T-helper 1 cell (primary cell): Measurements from ENCODE around the gene ATP5ME.
A peak's percentile ranks its signal among the peaks of the same experiment; 100 is the strongest.
"Not testable (repeated sequence)": the region's sequence is repeated elsewhere in the genome, so short reads cannot be mapped to it uniquely, and the experiment has no call there.

Experiments
- DNase-seq, 5 donors: peaks; one replicate each; pipeline ENCODE4 v3.0.0-alpha.2; 2012 to 2020
- total RNA-seq, 4 donors: gene quantifications; one replicate each; lab custom pipeline; 2026; lab: John Stamatoyannopoulos, UW

The ATP5ME gene, protein sequence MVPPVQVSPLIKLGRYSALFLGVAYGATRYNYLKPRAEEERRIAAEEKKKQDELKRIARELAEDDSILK
- 21.5 to 29.9 (median 25.9) reads per million in 4 donors for total RNA-seq

DNA sequence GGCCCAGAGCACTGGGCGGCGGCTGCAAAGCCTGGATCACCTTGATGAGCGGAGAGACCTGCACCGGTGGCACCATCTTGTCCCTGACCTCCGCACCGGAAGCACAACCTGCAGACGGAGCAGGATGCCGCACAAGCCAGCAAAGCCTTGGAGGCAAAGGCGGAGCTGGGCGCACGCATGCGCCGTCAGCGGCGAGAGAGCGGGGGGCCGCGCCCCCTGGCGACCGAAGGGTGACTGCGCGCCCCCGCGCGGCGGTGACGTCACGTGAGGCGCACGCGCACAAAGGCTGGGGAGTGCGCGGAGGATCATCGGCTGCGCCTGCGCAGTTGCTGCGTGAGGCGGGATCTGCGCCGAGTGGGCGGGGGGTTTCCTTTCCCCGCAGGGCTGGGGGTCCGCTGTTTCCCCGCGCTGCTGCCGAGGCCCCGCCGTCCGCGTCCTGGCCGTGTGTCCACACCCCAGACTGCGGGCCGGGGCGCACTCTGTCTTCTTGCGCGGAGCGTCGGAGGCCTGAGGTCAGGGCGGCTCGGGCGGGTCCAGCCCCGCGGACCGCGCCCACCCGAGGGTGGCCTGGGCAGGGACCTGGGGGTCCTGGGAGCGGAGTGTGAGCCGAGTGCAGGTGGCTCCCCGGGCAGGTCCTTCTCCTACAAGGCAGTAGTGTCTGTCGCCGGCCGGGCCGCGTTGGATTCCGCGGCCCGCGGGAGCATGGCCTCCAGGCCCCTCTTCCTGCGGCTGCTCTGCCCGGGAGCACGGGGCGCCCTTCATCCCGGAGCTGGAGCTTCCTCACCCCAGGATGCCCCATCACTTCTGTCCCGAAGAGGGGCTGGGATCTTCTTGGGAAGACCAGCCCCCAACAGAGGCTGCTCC is at the start of gene ATP5ME, which contains the start of gene MYL5:
Gene ATP5ME (minus strand): TSS at position 105 of the 864 bp plus-strand sequence. CDS start 29 bp downstream, at position 76.
Gene MYL5 (plus strand): TSS at position 371 of the 864 bp plus-strand sequence. CDS start 3,485 bp downstream, outside the sequence.
- DNase-seq, result peak; percentile 97 to 98 (median 97)

DNA sequence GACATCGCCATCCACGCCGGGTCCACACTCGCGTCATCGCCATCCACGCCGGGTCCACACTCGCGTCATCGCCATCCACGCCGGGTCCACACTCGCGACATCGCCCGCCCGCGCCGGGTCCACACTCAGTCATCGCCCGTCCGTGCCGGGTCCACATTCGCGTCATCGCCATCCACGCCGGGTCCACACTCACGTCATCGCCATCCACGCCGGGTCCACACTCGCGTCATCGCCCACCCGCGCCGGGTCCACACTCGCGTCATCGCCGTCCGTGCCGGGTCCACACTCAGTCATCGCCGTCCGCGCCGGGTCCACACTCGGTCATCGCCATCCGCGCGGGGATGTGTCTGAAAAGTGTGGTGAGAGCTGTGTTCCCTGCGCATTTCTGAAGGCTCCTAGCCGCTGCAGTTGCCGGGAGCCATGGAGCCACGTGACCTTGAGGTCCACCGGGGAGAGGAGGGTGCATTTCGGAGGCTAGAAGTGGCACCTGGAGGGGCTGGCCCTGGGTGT is 48.8 kb upstream of the ATP5ME start:
- DNase-seq, result no peak

- no peak for DNase-seq
These were observed 48.2 kb upstream of the ATP5ME start for GRCh38 chr4:722169-722725.

DNA sequence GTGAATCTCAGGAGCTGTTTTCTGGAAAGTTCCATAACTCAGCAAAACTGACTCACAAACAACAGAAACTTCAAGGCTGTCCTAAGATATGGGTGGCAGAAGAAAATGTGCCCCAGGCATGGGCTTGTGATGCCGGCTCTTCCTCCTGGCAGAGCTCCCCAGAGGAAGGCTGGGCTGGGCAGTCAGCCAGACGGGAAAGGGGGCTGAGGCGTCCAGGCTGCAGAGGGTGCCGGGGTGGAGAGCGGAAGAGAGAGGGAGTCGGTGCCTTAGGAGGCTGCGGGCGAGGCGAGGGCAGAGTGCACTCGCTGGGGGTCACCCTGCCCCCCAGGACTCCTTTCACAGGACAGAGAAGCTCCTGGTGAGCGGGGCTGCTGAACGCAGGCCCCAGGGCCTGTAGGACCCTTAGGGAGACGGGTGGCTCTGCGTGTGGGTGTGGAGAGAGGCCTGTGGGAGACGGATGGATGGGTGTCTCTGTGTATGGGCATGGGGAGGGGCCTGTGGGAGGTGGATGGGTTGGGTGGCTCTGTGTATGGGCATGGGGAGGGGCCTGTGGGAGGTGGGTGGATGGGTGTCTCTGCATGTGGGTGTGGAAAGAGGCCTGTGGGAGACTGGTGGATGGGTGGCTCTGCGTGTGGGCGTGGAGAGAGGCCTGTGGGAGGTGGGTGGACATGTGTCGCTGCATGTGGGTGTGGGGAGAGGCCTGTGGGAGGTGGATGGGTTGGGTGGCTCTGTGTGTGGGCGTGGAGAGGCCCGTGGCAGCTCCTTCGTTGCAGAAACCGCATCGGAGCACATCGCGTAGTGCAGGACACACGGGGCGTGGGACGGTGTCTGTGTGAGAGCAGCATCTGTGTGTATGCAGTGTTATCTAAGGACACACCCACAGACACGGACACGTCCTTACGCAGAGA is 47.4 kb upstream of the ATP5ME start:
- no peak for DNase-seq

GRCh38 chr4:720111-720860 is 46.2 kb upstream of the ATP5ME start:
- no peak for DNase-seq

DNA sequence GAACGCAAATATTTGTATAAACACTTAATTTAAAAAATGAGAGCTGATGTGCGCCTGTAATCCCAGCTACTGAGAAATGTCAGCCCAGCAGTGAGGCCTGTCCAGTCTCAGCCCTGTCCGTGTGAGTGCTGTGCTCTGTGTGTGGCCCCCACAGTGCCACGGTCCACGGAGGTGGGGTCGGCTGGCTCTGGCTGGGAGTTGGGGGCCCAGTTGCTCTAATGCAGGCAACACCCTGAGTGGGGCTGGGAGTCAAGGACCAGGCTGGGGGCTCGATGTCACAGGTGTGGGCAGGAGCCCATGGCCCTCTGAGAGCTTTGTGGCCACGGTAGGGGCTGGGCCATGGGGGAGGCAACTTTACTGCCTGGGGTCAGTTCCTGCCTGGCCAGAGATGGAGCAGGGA is 44.4 kb upstream of the ATP5ME start:
- no peak for DNase-seq

DNA sequence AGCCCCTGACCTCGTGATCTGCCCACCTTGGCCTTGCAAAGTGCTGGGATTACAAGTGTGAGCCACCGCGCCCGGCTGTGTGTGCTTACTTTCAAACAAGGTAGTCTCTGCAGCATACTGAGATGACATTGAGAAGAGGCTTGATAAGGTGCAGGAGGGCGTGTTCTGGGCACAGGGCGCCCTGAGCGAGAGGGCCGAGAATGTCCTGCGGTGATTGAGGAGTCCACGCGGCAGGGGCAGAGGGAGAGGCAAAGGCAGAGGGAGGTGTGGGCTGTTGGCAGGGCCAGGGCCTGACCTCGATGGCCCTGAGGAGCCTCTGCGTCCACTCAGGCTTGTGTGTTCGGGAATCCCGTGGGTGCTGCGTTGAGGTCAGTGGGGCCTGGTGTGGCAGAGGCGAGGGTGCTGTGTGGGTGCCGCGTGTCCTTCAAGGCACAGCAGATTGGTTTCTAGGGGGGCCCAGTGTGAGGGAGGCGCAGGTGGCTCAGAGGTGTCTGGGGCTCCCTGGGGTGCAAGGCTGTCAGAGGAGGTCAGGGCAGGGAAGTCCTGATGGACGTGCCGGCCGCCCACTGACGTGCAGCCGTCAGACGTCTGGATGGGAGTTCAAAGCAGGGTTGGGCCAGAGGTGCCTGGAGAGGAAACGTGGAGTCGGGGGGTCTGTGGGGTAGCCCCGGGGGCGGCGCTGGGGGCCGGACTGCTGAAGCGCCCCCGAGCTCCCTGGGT is 43.7 kb upstream of the ATP5ME start:
- no peak for DNase-seq

DNA sequence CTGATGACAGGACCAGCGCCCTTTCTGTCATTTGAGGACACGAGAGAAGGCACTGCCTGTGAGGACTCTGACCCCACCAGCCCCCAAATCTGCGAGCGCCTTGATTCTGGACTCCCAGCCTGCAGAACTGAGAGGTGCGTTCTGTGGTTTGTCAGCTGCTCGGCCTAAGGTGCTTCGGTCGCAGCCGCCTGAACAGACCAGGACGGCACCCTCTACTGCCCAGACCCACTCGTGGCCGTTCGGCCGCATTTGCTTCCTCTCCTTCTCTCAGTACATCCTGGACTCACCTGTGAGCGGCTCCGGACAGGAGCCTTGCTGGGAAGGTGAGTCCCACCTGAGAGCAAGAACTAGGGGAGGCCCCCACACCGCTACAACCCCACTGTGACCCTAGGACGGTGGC is 40.0 kb upstream of the ATP5ME start:
- DNase-seq, result no peak

GRCh38 chr4:712916-713632 is 39.0 kb upstream of the ATP5ME start:
- no peak for DNase-seq

DNA sequence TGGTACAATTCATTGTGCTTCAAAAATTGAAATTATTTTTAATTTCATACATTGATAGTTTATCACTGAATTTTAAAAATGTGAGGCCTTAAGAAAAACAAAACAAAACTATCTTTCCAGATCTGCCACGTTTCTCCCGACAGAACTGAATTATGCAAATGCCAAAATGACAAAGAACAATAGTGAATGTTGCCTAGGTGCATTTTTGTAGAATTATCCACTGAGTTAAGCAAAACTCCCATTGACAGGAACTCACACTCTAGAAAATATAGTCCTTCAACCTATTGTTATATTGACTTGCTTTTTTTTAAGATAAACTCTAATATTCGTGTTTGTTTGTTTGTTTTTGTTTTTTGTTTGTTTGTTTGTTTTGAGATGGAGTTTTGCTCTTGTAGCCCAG is 38.0 kb upstream of the ATP5ME start:
- no peak for DNase-seq

DNA sequence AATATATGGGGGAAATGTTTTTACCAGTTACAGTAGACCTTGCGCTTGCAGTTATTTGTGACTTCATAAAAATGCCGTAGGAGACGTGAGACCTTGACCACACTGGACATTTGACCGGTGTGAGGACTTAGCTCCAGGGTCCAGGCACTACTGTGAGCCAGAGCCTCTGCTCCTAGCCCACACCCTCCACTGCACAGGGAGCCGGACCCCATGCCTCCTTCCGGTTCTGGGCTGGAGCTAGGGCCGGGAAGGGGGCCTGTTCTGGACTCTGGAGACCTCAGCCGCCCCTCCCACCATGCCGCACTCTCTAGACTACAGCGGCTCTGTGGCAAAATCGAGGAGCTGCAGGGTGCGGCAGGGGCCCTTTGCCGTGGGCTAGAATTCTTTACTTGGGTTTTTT is 36.8 kb upstream of the ATP5ME start:
- DNase-seq, result no peak

DNA sequence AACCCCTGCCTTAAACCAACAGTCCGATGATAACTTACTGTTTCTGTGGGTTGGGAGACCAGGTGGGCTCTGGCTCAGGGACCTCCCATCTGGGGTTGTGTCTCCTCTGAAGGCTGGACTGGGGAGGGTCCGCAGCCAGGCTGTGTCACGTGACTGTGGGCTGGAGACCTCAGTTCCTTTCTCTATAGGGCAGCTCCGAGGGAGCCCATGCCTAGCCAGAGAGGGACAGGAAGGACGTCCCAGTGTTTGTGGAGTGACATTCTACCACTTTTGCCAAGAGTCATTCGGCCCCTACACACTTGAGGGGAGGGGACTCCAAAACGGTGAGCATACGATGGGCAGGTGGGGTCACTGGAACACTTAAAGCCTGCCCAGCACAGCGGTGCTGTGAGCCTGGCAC is 36.0 kb upstream of the ATP5ME start:
- DNase-seq, result no peak

- DNase-seq, result no peak
These were observed 35.3 kb upstream of the ATP5ME start for GRCh38 chr4:709348-709747.

DNA sequence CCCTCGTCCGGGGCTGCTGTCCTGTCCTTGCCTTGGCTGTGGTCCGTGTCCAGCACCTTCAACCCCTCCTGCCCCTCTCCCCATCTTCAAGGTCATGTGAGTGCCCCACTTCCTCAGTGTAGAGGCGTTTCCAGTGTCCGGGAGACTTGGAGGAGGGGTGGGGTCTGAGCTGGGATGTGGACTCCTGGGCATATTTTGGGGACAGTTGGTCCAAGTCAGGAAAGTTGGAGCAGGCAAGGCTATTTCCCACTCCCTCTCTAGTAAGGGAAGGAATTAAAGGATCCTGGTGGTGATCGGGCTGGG is 34.5 kb upstream of the ATP5ME start:
- DNase-seq, result no peak

DNA sequence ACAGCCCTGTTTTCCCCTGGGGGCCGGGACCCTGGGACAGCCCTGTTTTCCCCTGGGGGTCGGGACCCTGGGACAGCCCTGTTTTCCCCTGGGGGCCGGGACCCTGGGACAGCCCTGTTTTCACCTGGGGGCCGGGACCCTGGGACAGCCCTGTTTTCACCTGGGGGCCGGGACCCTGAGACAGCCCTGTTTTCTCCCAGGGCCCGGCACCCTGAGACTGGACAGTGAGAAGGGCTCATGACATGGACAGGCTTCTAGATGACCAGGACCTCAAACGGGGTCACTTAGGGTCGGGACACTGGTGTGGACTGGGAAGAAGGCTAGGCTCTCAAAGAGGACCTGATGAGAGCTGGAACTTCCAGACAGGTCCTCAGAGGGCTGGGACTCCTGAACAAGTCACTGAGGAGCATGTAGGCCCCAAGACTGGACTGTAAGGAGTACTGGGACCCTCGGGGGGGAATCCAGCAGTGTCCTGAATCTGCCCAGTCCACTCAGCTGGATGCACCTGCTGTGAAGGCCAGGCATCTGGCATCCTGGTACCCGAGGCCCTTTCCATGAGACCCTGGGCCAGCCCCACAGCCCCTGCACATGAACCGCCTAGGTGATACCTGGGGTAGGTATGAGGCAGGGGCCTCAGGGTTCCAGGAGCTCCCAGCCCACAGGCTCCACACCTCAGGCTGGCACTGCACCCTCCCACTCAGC is 34.0 kb upstream of the ATP5ME start:
- no peak for DNase-seq

GRCh38 chr4:706834-707598 is 32.9 kb upstream of the ATP5ME start:
- DNase-seq, result no peak

DNA sequence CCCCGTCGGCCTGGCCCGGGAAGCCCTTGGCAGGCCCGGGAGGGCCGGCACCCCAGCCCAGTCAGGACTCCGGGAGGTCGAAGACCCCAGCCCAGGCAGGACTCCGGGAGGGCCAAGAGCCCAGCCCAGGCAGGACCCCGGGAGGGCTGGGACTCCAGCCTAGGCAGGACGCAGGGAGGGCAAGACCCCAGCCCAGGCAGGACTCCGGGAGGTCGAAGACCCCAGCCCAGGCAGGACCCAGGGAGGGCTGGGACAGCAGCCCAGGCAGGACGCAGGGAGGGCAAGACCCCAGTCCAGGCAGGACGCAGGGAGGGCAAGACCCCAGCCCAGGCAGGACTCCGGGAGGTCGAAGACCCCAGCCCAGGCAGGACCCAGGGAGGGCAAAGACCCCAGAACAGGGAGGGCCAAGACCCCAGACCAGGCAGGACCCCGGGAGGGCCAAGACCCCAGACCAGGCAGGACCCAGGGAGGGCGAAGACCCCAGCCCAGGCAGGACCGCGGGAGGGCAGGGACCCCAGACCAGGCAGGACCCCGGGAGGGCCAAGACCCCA is 32.1 kb upstream of the ATP5ME start:
- DNase-seq, result not testable (repeated sequence)

GRCh38 chr4:705278-706082 is 31.4 kb upstream of the ATP5ME start, which contains the start of gene PCGF3:
Gene PCGF3 (plus strand): TSS chr4:705832. CDS start chr4:733681, 27,849 bp downstream.
- peak; percentile 93 to 95 (median 95) for DNase-seq
